SH-SY5Y (cell line): Measurements from ENCODE around the gene CFAP141.

Experiments used
- GATA2 ChIP-seq: IDR thresholded peaks from 2 replicates; pipeline ENCODE4 v1.6.1; 2011; ENCODE audit warnings: mild to moderate bottlenecking, low read depth, low read length
- GATA3 ChIP-seq: IDR thresholded peaks from 2 replicates; pipeline ENCODE4 v1.6.1; 2011; ENCODE audit warnings: low read depth, mild to moderate bottlenecking, low read length, moderate library complexity

DNA sequence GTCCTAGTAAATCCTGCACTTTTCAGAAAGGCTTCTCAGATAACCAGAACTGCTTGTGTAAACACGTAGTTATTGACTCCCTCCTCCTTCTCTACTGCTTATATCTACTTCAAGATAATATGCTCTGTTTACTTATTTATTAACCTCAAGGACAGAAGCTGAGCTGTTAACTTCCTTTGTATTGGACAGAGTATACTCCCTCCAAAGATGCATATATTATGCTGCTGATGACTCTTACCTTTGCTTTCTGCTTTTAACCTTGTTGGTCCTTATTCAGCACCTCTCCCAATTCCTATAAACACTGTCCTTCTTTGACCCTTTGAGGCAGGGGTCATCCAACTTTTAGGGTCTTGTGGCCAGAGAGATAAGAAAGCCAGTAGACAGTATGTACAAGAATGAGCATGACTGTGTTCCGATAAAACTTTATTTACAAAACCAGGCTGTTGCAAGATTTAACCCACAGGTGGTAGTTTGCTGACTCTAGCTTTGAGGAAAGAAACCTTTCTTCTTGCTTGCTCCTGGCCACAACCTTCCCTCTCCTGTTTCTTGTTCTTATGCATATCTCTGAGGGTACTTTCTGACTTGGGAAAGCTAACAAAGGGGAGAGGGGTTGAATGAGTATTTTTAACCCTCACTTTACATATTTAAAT, 19.2 kb downstream of the CFAP141 start:
- no peak for TF ChIP-seq GATA3
- no peak for TF ChIP-seq GATA2
